EL (cell line): Measurements from ENCODE around the gene PSAP.
"Not testable (repeated sequence)": the region's sequence is repeated elsewhere in the genome, so short reads cannot be mapped to it uniquely, and the experiment has no call there.

Source experiments
- DNase-seq: peaks from one replicate; pipeline ENCODE4 v3.0.0-alpha.2; 2016

Gene PSAP

GRCh38 chr10:71850743-71851464 is at the start of gene PSAP:
Gene PSAP, minus strand, starts transcription at chr10:71851251. Its CDS starts 30 bp downstream, at chr10:71851221.
- DNase-seq, result peak; percentile 99

GRCh38 chr10:71900441-71901180 is 49.6 kb upstream of the PSAP start:
- DNase-seq, result no peak

- DNase-seq, result no peak
These were observed 48.8 kb upstream of the PSAP start for GRCh38 chr10:71899665-71900412.

- not testable (repeated sequence) for DNase-seq
These were observed 47.3 kb upstream of the PSAP start for GRCh38 chr10:71898346-71898745.

- no peak for DNase-seq
These were observed 42.9 kb upstream of the PSAP start for GRCh38 chr10:71893920-71894319.

- no peak for DNase-seq
These were observed 42.3 kb upstream of the PSAP start for GRCh38 chr10:71893258-71893815.

- no peak for DNase-seq
These were observed 40.4 kb upstream of the PSAP start for GRCh38 chr10:71891437-71891836.

- DNase-seq, result no peak
These were observed 38.4 kb upstream of the PSAP start for GRCh38 chr10:71889388-71889987.

GRCh38 chr10:71888623-71889387 is 37.8 kb upstream of the PSAP start:
- peak; percentile 78 for DNase-seq

- DNase-seq, result no peak
These were observed 37.2 kb upstream of the PSAP start for GRCh38 chr10:71888248-71888622.

- no peak for DNase-seq
These were observed 36.7 kb upstream of the PSAP start for GRCh38 chr10:71887743-71888142.

- DNase-seq, result no peak
These were observed 32.0 kb upstream of the PSAP start for GRCh38 chr10:71882813-71883659.

- no peak for DNase-seq
These were observed 30.8 kb upstream of the PSAP start for GRCh38 chr10:71881647-71882355.

- DNase-seq, result not testable (repeated sequence)
These were observed 30.2 kb upstream of the PSAP start for GRCh38 chr10:71881307-71881624.

GRCh38 chr10:71880425-71881306 is 29.6 kb upstream of the PSAP start:
- DNase-seq, result no peak

GRCh38 chr10:71878327-71879034 is 27.4 kb upstream of the PSAP start:
- DNase-seq, result no peak

- DNase-seq, result no peak
These were observed 26.8 kb upstream of the PSAP start for GRCh38 chr10:71877821-71878220.

- not testable (repeated sequence) for DNase-seq
These were observed 23.8 kb upstream of the PSAP start for GRCh38 chr10:71874680-71875354.
